Mesendoderm (in vitro differentiated cells): ENCODE data around the gene CDC37.
A peak's percentile ranks its signal among the peaks of the same experiment; 100 is the strongest.

ENCODE experiments used
- DNase-seq: peaks from one replicate; pipeline ENCODE4 v3.0.0; 2013
- H2AK5ac ChIP-seq: 2 replicates; pipeline ENCODE4 v1.6.1; 2013; ENCODE audit warnings: low read length, inconsistent platforms
- H2BK120ac ChIP-seq: 2 replicates; pipeline ENCODE4 v1.6.1; 2013; ENCODE audit warnings: low read depth, mild to moderate bottlenecking, low read length, moderate library complexity, mixed read lengths
- H2BK15ac ChIP-seq: replicated peaks from 2 replicates; pipeline ENCODE4 v1.6.1; 2013; ENCODE audit warnings: low read depth, mild to moderate bottlenecking, moderate library complexity
- H2BK5ac ChIP-seq: 2 replicates; pipeline ENCODE4 v1.6.1; 2013; ENCODE audit warnings: low read length, inconsistent platforms
- H3K18ac ChIP-seq: 2 replicates; pipeline ENCODE4 v1.6.1; 2013; ENCODE audit warnings: mild to moderate bottlenecking, low read length, mixed read lengths
- H3K23ac ChIP-seq: one replicate; pipeline ENCODE4 v1.6.1; 2013; ENCODE audit warnings: low read length
- H3K27ac ChIP-seq: 2 replicates; pipeline ENCODE4 v1.5.1; 2013; ENCODE audit warnings: low read depth, mild to moderate bottlenecking, inconsistent platforms, low read length, moderate library complexity
- H3K27me3 ChIP-seq: 2 replicates; pipeline ENCODE4 v1.6.1; 2013; ENCODE audit warnings: low read length, control low read depth, mild to moderate bottlenecking, inconsistent platforms; ENCODE audit not compliant: insufficient read depth, poor library complexity
- H3K36me3 ChIP-seq: 2 replicates; pipeline ENCODE4 v1.6.1; 2013; ENCODE audit warnings: low read length, inconsistent platforms; ENCODE audit not compliant: control insufficient read depth, insufficient read depth
- H3K4ac ChIP-seq: one replicate; pipeline ENCODE4 v1.6.1; 2013; ENCODE audit warnings: low read depth, mild to moderate bottlenecking, low read length, moderate library complexity
- H3K4me1 ChIP-seq: 2 replicates; pipeline ENCODE4 v1.6.1; 2013; ENCODE audit warnings: low read depth, low read length, inconsistent platforms; ENCODE audit not compliant: control insufficient read depth
- H3K4me2 ChIP-seq: 2 replicates; pipeline ENCODE4 v1.6.1; 2013; ENCODE audit warnings: low read length
- H3K4me3 ChIP-seq: 2 replicates; pipeline ENCODE4 v1.5.1; 2013; ENCODE audit warnings: mild to moderate bottlenecking, low read length
- H3K56ac ChIP-seq: one replicate; pipeline ENCODE4 v1.6.1; 2013; ENCODE audit warnings: low read length
- H3K79me1 ChIP-seq: 2 replicates; pipeline ENCODE4 v1.6.1; 2013; ENCODE audit warnings: low read length, inconsistent platforms
- H3K79me2 ChIP-seq: 2 replicates; pipeline ENCODE4 v1.6.1; 2013; ENCODE audit warnings: mild to moderate bottlenecking, low read length; ENCODE audit not compliant: control insufficient read depth, insufficient read depth
- H3K9ac ChIP-seq: 2 replicates; pipeline ENCODE4 v1.6.1; 2013; ENCODE audit warnings: low read length, inconsistent platforms
- H4K5ac ChIP-seq: one replicate; pipeline ENCODE4 v1.6.1; 2013; ENCODE audit warnings: low read length
- H4K8ac ChIP-seq: one replicate; pipeline ENCODE4 v1.6.1; 2013; ENCODE audit warnings: low read depth, mild to moderate bottlenecking, control low read depth, low read length, moderate library complexity
- WGBS: extraction: QIAGEN DNeasy Blood & Tissue Kit; methylation state at CpG from one replicate; pipeline ENCODE4 v1.1.7; 2013; ENCODE audit warnings: low lambda C conversion rate, missing lambda C conversion rate; ENCODE audit not compliant: insufficient coverage; ENCODE audit errors: extremely low coverage; 5-methylcytosine and 5-hydroxymethylcytosine counted together

Gene CDC37

DNA sequence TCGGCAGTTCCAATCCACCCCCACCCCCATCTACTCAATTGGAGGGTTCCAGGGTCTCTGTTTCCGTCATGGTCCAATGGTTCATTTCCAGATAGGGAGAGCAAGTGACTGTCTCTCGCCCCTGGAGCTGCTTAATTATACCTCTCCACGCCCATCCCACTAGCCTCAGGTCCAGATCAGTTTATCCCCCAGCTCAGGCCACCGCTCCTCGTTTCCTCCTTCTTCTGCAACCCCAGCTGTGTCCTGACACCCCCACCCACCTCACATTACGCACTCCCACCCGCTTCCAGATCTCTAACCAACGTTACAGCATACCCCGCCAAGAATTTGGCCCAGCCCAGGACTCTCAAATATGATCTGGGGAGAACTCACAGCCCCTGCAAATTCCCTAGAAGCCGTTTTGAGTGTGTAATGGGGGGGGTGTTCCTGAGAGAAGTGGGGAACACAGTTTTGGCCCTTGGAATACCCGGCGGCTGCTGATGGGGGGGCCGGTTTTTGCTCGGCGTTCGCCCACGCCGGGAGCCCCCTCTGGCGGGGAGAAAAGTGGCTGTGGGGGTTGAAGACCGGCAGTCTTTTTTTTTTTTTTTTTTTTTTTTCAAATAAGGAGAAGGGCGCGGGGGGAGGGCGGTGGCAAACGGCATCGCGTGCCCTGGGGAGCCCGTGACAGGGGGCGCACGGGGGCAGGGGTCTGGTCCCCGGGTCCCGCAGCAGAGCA, 15.3 kb upstream of the CDC37 start:
- Histone ChIP-seq H3K4me1 (no peaks in the 10 kb centered on the region), H4K8ac (no peak overlapping the region), H2BK15ac (no peak overlapping the region), H3K4ac (no peak overlapping the region), H3K27ac (no peak overlapping the region), H2AK5ac (no peak overlapping the region), H3K36me3 (no peaks in the 10 kb centered on the region), H3K4me3 (no peak overlapping the region), H3K27me3 (peaks cover 12% of the 10 kb centered on the region), H3K79me2 (no peaks in the 10 kb centered on the region), H3K79me1 (no peaks in the 10 kb centered on the region), H3K23ac (no peak overlapping the region), H3K18ac (no peak overlapping the region), H3K4me2 (no peak overlapping the region), H2BK5ac (no peak overlapping the region), H3K56ac (no peak overlapping the region), H3K9ac (no peak overlapping the region), H2BK120ac (no peak overlapping the region), H4K5ac (no peak overlapping the region)
- WGBS, result no CpG with 5 or more reads among the region's 32 CpGs
- DNase-seq, result peak; percentile 68

DNA sequence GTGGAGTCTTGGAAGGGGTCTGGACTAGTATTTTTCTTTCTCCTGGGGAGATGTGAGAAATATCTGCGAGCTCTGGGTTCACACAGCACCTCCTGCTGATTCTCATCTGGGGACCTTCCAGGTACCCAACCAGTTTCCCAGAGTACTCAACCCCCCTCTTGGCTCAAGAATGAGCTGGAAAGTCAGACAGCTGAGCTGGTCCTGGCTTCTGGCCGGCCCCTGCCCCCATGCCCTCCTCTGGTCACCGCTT, 14.8 kb upstream of the CDC37 start:
- Histone ChIP-seq H3K4me3 (no peak overlapping the region), H2BK5ac (no peak overlapping the region), H3K79me1 (no peaks in the 10 kb centered on the region), H3K27me3 (peaks cover 10% of the 10 kb centered on the region), H4K8ac (no peak overlapping the region), H3K56ac (no peak overlapping the region), H3K23ac (no peak overlapping the region), H3K18ac (no peak overlapping the region), H3K79me2 (no peaks in the 10 kb centered on the region), H3K27ac (no peak overlapping the region), H3K36me3 (no peaks in the 10 kb centered on the region), H2BK120ac (no peak overlapping the region), H4K5ac (no peak overlapping the region), H2BK15ac (no peak overlapping the region), H3K4ac (no peak overlapping the region), H3K9ac (no peak overlapping the region), H3K4me1 (no peaks in the 10 kb centered on the region), H2AK5ac (no peak overlapping the region), H3K4me2 (no peak overlapping the region)
- no CpG with 5 or more reads among the region's 3 CpGs for WGBS
- no peak for DNase-seq

DNA sequence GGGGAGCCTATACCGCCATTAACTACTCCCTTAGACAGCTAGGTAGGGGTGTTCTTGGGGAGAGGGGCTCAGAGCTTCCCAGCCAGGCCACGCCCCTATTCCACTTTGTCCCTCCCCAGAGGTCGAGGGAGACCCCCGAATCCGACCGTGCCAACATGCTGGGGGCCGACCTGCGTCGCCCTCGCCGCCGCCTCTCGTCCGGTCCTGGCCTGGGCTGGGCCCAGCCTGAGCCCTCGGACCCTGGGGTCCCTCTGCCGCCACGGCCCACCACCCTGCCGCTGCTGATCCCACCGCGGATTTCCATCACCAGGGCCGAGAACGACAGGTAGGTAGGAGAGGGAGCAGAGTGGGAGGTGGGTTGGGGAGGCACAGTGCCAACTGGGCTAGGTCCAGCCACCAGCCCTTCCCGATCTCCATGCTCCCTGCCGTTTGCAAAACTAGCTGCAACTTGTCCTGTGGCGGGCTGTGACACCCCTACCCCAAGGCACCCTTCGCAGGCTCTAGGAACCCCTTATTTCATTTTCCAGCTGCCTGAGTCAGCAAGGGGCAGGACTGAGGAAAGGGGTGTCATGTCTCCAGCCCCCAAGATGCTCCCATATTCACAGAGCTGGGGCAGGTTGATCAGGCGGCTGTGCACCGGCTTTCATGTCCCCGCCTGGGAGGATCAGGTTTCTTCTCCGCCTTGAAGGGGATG, 14.3 kb upstream of the CDC37 start:
- Histone ChIP-seq H3K23ac (no peak overlapping the region), H4K5ac (no peak overlapping the region), H3K4ac (no peak overlapping the region), H3K27ac (no peak overlapping the region), H3K79me2 (no peaks in the 10 kb centered on the region), H3K4me2 (no peak overlapping the region), H3K18ac (no peak overlapping the region), H2BK15ac (no peak overlapping the region), H2BK120ac (no peak overlapping the region), H3K36me3 (no peaks in the 10 kb centered on the region), H3K4me1 (no peaks in the 10 kb centered on the region), H3K56ac (no peak overlapping the region), H3K4me3 (no peak overlapping the region), H2BK5ac (no peak overlapping the region), H3K79me1 (no peaks in the 10 kb centered on the region), H4K8ac (no peak overlapping the region), H3K9ac (no peak overlapping the region), H3K27me3 (peaks cover 10% of the 10 kb centered on the region), H2AK5ac (no peak overlapping the region)
- DNase-seq, result peak; percentile 70
- no CpG with 5 or more reads among the region's 30 CpGs for WGBS

DNA sequence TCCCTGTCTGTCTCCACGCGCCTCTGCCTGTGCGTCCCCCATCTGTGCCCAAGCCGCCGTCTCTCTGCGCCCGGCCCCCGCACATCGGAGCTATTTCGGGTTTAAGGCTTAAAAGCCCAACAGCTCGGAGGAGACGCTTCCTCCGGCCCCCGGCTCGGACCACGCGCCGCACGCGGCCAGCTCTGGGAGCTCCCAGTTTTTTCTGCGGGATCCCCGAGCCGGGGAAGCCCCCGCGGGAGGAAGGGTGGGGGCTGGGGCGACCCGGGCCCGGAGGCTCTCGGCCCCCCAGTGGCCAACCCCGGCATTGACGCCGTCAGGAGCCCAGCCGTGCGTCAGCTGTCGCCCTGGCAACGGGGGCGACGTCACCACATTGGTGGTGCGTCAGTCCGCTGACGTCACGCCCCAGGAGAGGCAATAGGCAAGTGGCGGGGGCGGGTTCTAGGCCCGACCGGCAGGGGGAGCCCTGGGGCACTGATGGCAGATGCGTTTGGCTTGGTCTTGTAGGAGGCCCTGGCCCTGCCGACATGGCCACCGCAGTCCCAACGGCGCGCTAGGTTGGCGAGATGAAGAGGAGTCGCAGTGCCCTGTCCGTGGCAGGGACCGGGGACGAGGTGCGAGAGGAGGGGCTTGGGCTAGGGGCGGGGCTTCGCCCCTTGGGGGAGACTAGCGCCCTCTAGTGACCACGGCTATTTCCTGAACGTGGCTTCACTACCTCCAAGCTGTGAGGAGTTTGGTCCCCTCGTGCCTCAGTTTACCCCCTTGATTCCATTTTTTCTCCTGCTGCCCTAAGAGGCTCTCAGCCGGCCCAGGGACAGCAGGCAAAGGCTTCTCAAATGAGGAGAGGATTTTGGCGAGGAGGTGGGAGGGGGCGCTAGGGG, 13.3 kb upstream of the CDC37 start:
- Histone ChIP-seq H3K27me3 (peaks cover 7% of the 10 kb centered on the region), H2AK5ac (no peak overlapping the region), H3K4ac (no peak overlapping the region), H4K5ac (no peak overlapping the region), H3K4me3 (no peak overlapping the region), H3K36me3 (no peaks in the 10 kb centered on the region), H3K79me1 (no peaks in the 10 kb centered on the region), H3K18ac (no peak overlapping the region), H3K27ac (no peak overlapping the region), H3K23ac (no peak overlapping the region), H3K56ac (peak overlapping the region; percentile 61), H2BK120ac (no peak overlapping the region), H3K4me1 (no peaks in the 10 kb centered on the region), H4K8ac (no peak overlapping the region), H2BK15ac (no peak overlapping the region), H3K79me2 (no peaks in the 10 kb centered on the region), H3K4me2 (peak overlapping the region; percentile 68), H2BK5ac (no peak overlapping the region), H3K9ac (peak overlapping the region; percentile 56)
- peak; percentile 93 for DNase-seq
- no CpG with 5 or more reads among the region's 67 CpGs for WGBS

DNA sequence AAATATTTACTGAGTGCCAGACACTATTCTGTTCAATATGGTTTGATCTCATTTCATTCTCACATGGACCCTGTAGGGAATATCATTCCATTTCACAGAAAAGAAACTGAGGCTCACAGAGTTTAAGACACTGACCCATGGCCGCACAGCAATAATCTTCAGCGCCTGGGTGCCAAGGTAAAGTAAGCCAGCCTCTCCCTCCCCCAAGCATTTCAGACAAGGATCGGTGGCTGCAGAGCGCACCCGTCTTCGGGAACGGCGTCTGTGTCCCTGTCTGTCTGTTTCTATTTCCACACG, 12.7 kb upstream of the CDC37 start:
- no CpG with 5 or more reads among the region's 9 CpGs for WGBS
- Histone ChIP-seq H3K56ac (peak overlapping the region; percentile 61), H3K27ac (no peak overlapping the region)

More for the DNA sequence above, 12.7 kb upstream of the CDC37 start:
- Histone ChIP-seq H3K18ac (no peak overlapping the region), H3K23ac (no peak overlapping the region), H3K79me2 (no peaks in the 10 kb centered on the region), H3K27me3 (peaks cover 1% of the 10 kb centered on the region), H4K5ac (no peak overlapping the region), H3K4me3 (no peak overlapping the region), H3K4me1 (no peaks in the 10 kb centered on the region), H2BK15ac (no peak overlapping the region), H3K4ac (no peak overlapping the region), H3K4me2 (peak overlapping the region; percentile 68), H2AK5ac (no peak overlapping the region), H2BK5ac (no peak overlapping the region), H4K8ac (no peak overlapping the region), H3K36me3 (no peaks in the 10 kb centered on the region), H3K79me1 (no peaks in the 10 kb centered on the region), H2BK120ac (no peak overlapping the region), H3K9ac (peak overlapping the region; percentile 56)
- DNase-seq, result no peak
